Mucosa of descending colon (tissue), 3 donors: Measurements from ENCODE around the gene CMA1. TPM values are rescaled to one million over a fixed set of nuclear protein-coding genes. Genes with fewer than 3 reads are reported as not detected.

Experiments used
- ATAC-seq: fragments of 200-7000 bp; cut with Tn5 transposase; one replicate; pipeline ENCODE4 v1.9.1; 2020; ENCODE audit warnings: mild to moderate bottlenecking, moderate library complexity
- DNase-seq, 3 donors: peaks; one replicate each; pipeline ENCODE4 v3.0.0-alpha.2; 2020
- H3K36me3 ChIP-seq: fragments of 200-600 bp; one replicate; pipeline ENCODE4 v1.8.0; 2021; ENCODE audit warnings: low read depth, mild to moderate bottlenecking
- H3K4me1 ChIP-seq: fragments of 200-600 bp; one replicate; pipeline ENCODE4 v1.8.0; 2021; ENCODE audit warnings: low read depth, mild to moderate bottlenecking
- H3K4me3 ChIP-seq: fragments of 200-600 bp; one replicate; pipeline ENCODE4 v1.8.0; 2021; ENCODE audit warnings: mild to moderate bottlenecking
- H3K9me3 ChIP-seq: fragments of 200-600 bp; one replicate; pipeline ENCODE4 v1.8.0; 2021; ENCODE audit warnings: mild to moderate bottlenecking
- intact Hi-C, 2 donors: fragments of 100-400 bp; cut with DNase I in 1 of 2; cut with micrococcal nuclease in 1 of 2; formaldehyde crosslinking; loops; one replicate each; pipeline versions ENCODE4 v1.11.0 to v1.11.1; 2022; cut with DNase I, micrococcal nuclease
- total RNA-seq, 3 donors: library from RNA; stranded (reverse); fragmentation: NEBNext Ultra II Directional in 2 of 3; extraction: Animal tissue kit (Norgen Biotek cat#: 25700) in 2 of 3; gene quantifications; one replicate each; pipeline versions ENCODE4 v1.2.1 to v1.2.4, GENCODE V29; 2021 to 2023
- TF ChIP-seq, protein P1 (sequence below): fragments of 200-600 bp; IDR thresholded peaks from one replicate; pipeline ENCODE4 v1.8.0; 2022; ENCODE audit warnings: antibody characterized with exemption, mild to moderate bottlenecking
- donor health status: DM: no; HTN: no; CAD: no; lungs with moderate emphysema.
- donor health status: DM: no; HTN: no; CAD: no.
- donor health status: DM: no; HTN: yes; CAD: no.

The CMA1 gene
- total RNA-seq, 3 donors from 2014 or later: 0.32 to 3.3 (median 1.6) TPM

DNA sequence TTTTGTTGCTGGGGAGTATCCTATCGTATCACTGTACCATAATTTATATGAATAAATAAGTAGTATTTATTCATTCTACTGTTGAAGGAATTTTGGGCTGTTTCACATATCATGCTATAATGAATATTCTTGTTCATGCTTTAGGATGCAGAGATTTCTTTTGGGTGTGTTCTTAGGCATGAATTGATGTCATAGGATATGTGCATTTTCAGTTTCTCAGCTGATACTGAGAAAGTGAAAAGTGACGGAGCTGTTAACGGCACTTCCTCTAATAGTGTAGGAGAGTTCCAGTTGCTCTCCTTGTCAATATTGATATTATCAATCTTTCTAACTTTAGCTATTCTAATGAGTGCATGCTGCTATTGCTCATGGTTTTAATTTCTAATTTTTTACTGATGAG lies 42.3 kb downstream of the CMA1 start:
- Histone ChIP-seq H3K9me3 (no peaks in the 10 kb centered on the region), H3K4me3 (no peak overlapping the region), H3K4me1 (peaks cover 8% of the 10 kb centered on the region), H3K36me3 (no peaks in the 10 kb centered on the region)
- DNase-seq (no peak), ATAC-seq (no peak)
- TF ChIP-seq, protein P1, sequence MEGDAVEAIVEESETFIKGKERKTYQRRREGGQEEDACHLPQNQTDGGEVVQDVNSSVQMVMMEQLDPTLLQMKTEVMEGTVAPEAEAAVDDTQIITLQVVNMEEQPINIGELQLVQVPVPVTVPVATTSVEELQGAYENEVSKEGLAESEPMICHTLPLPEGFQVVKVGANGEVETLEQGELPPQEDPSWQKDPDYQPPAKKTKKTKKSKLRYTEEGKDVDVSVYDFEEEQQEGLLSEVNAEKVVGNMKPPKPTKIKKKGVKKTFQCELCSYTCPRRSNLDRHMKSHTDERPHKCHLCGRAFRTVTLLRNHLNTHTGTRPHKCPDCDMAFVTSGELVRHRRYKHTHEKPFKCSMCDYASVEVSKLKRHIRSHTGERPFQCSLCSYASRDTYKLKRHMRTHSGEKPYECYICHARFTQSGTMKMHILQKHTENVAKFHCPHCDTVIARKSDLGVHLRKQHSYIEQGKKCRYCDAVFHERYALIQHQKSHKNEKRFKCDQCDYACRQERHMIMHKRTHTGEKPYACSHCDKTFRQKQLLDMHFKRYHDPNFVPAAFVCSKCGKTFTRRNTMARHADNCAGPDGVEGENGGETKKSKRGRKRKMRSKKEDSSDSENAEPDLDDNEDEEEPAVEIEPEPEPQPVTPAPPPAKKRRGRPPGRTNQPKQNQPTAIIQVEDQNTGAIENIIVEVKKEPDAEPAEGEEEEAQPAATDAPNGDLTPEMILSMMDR: no peak
- intact Hi-C loops: no loop called here

DNA sequence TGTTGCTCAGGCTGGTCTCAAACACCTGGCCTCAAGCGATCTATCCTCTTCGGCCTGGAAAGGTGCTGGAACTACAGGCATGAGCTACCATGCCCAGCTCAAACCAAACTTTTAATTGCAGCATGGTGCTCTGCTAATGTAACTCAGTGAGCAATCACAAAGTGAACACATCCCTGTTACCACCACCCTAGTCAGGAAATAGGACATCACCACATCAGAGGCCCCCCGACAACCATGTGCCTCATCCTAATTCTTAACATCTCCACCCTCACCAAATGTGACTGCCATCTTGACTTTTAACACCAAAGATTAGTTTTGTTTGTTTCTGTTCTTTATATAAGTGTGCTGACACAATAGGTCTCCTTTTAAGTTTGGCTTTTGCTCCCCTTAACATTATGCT lies 42.7 kb downstream of the CMA1 start:
- no peak overlapping the region for H3K4me3 ChIP-seq
- intact Hi-C loops: no loop called here
- TF ChIP-seq, protein P1: no peak
- no peak for DNase-seq
- ATAC-seq: no peak
- H3K36me3 ChIP-seq: no peaks in the 10 kb centered on the region
- peaks cover 8% of the 10 kb centered on the region for H3K4me1 ChIP-seq
- no peaks in the 10 kb centered on the region for H3K9me3 ChIP-seq

DNA sequence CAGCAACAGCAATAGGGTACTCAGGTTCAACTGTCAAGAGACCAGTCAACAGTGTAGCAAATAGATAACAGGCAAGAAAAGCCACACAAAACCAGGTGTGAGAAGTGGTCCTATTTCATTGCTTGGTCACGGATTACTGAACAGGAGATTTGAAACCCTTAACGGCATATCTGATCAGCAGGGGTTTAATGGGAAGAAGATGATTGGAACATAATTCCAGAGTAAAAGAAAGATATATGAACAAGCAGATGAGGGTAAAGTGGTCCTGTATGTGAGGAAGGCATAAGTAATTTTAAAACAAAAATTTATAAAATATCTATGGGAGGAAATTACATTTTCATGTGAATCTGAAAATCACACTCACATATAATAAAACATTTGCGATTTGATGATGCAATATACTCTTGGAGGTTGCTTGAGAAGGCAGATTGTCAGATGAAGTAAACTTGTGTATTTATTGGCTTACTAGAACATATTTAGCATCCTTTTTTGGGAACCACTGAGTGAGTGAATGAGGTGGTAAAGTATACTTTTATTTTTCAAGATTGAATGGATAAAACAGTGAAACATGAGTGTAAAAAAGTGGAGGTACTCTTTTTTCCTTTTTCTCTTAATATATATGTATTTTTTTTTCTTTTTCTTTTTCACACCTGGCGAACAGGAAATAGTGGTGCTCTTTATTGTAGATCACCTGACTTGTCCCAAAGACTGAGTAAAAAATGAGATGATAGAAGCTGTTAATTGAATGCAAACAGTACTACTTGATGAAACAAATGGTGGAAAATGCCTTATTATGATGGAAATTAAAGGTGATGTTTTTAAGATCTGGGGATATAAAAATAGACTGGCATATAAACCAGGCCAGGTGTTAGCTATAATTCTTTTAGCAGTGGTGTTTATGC lies 43.9 kb downstream of the CMA1 start:
- intact Hi-C loops: no loop called here

DNA sequence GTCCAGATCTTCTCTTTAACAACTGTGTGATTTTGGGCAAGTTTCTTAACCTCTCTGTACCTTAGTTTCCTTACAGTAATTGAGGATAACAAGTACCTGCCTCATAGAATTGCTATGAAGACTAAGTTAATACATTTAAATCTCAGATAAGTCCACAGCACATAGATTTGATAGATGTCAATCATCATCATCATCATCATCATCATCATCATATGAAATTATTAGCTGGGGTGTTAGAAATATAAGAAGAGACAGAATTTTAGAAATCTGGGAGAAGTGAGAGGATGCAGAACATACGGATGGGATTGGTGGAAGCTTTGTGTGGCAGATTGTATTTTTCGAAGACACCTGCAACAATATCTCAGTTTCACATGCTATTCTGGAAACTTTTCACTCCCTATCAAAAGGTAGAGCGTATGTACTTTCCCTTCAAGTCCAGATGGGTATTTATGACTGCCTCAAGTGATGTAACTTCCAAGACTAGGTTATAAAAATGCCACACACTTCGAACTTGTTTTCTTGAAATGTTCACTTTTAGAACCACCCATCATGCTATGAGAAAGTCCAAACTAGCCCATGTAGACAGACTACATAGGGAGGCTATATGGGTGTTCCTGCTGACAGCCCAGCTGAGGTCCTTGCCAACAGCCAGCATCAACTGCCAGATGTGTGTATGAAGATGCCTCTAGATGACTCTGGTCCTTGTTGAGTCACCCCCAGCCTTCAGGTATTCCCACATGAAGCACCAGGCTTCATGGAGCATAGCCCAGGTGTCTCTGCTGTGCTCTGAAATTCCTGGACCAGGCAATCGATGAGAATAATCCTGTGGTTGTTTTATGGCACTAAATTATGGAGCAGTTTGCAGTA lies 44.8 kb downstream of the CMA1 start:
- ATAC-seq (no peak), DNase-seq (no peak)
- TF ChIP-seq, protein P1: no peak
- intact Hi-C loops: no loop called here
- H3K4me3 ChIP-seq: no peak overlapping the region
- H3K4me1 ChIP-seq: peaks cover 8% of the 10 kb centered on the region
- no peaks in the 10 kb centered on the region for H3K9me3 ChIP-seq
- no peaks in the 10 kb centered on the region for H3K36me3 ChIP-seq

More for the DNA sequence above, 43.9 kb downstream of the CMA1 start:
- ATAC-seq (no peak), DNase-seq (no peak)
- Histone ChIP-seq H3K9me3 (no peaks in the 10 kb centered on the region), H3K4me3 (no peak overlapping the region), H3K4me1 (peaks cover 8% of the 10 kb centered on the region), H3K36me3 (no peaks in the 10 kb centered on the region)
- TF ChIP-seq, protein P1: no peak

DNA sequence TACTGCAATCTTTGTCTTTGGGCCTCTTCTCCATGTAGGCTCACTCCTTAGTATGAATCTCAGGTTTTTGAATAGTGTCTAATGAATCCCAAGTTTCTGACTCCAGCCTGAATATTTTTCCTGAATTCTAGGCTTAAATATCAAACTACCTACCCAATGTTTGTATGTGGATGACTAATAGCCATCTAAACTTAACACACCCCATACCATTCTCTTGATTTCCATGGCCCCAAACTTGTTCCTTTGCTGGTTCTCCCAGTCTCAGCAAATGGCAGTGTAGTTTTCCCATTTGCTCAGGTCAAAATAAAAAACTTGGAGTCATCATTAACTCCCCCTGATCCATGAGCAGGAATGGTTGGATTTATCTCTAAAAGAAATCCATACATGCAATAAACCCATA lies 46.7 kb downstream of the CMA1 start:
- Histone ChIP-seq H3K4me1 (peaks cover 8% of the 10 kb centered on the region), H3K4me3 (no peak overlapping the region), H3K36me3 (no peaks in the 10 kb centered on the region), H3K9me3 (no peaks in the 10 kb centered on the region)
- ATAC-seq: no peak
- TF ChIP-seq, protein P1: no peak
- DNase-seq: no peak
- intact Hi-C loops: no loop called here
